Measurements from ENCODE around the gene GPX8.
A peak's percentile ranks its signal among the peaks of the same experiment; 100 is the strongest.

Gene GPX8

GRCh38 chr5:55172937-55173686 is 13.1 kb downstream of the GPX8 start, which contains the start of gene CDC20B:
TSS of gene CDC20B (minus strand) at chr5:55173177. CDS start at chr5:55173000, 177 bp downstream.
- peak; percentile 80 to 84 for DNase-seq

- no peak for DNase-seq
Measured at GRCh38 chr5:55173687-55174230, 13.8 kb downstream of the GPX8 start.

- DNase-seq: no peak
Measured at GRCh38 chr5:55175781-55176175, 15.8 kb downstream of the GPX8 start.

DNA sequence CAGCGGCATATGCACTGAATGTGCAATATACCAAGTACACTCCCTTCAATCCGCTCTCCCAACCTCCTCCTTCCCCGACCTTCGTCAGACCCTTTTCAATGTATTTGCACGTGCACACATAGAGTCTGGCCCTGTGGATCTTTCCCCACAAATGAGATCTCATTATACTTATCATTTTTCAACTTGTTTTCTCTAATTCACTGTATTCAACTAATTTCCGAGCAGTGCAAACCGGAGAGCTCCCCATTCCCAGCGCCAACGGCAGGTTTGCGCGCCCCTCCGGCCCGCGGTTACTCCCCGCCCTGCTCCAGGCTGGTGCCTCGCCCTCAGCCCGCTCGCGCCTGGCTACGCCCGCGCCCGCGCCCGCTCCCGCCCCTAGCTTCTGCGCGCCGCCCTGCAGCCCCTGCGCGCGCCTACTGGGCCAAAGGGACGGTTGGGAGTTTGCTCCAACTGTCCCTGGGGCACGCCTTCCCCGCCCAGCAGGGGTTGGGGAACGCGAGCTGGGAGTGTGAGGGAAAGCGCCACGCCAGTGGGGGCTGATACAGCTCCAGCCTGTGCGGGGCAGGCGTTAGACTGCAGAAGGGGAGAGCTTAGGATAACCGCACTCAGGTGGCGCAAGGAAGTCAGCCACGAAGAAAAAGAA is 16.3 kb downstream of the GPX8 start:
- peak in 1 of 2 donors; percentile 13 for DNase-seq

DNA sequence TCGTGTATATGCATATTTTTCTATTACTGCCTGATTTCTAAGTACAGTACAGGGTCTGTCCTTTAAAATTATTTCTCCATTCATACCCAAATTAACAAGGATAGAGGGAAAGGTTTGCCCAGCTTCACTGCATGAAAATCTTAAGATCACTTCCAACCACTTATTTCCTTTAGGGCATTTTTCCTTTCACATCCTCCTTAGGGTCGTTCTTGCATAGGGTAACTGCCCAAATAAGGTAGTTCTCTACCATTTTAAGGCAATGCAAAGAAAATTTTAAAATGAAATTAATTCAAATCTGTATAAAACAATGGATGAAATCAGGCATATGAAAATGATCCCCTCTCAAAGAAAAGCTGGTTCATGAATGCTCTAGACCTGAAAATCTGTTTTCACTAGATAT is 17.1 kb downstream of the GPX8 start:
- no peak for DNase-seq

GRCh38 chr5:55180016-55180415 is 20.0 kb downstream of the GPX8 start:
- no peak for DNase-seq

DNA sequence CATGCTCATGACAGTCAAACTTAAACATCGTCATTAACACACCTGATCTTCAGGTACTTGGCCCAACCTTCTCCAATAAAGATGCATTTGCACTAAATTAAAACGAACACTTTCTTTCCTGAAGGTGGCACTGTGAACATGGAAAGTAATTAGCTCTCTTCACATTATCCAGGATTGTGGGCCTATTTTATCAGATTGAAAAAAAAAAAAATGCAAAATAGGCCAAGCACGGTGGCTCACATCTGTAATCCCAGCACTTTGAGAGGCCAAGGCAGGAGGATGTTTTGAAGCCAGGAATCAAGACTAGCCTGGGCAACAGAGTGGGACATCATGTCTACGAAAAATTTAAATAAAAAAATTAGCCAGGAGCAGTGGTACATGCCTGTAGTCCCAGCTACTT is 27.4 kb downstream of the GPX8 start:
- DNase-seq: no peak

DNA sequence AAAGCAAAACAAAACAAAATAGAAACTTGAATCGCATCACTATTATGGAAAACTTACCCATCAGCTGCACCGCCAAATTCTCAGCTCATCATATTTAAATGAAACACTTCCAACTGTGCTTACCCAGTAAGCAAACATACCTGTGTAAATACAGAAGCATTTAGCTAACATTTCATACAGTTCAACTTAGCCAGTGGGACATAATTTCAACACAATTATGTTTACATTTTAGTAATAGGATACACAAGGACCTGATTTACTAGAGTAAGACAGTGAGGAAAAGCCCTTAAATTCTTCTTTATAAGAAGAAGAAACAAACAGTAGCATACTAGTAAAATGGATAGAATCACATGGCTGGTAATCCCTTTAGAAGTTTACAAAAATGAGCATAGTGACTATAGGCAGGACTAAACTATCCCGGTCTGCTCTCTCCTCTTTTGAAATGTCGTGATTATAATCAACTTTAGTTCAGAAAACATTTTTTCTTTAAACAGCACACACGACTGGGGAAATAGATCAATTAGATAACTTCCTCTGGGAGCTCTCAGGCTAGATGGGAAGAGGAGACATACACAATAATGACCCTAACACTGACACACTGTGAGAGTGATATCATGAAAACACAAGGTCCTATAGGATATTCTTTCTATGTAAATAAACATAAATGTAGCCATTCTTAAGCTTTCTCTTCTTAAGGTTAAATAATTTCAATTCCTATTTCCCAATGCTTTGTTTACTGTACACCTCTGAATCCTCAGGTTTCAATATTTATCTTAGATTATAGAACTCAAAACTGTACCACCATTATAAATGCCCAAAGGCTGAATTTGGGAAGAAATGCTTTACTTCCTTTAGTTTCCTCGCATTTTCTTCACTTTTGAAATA is 28.9 kb downstream of the GPX8 start:
- no peak for DNase-seq

GRCh38 chr5:55191165-55191564 is 31.2 kb downstream of the GPX8 start:
- no peak for DNase-seq

- DNase-seq: no peak
Measured at GRCh38 chr5:55205001-55205400, 45.0 kb downstream of the GPX8 start.

- no peak for DNase-seq
Measured at GRCh38 chr5:55211184-55211874, 51.4 kb downstream of the GPX8 start.

All from CD4-positive, alpha-beta T cell treated with Interferon alpha-2 for 1 hour (primary cell).